Stimulated activated effector memory CD8-positive, alpha-beta T cell treated with anti-CD3 and anti-CD28 coated beads, Interleukin-12 subunit alpha, Interleukin-12 subunit beta, amount 100 ng/mL, for 72 hours (primary cell): Measurements from ENCODE around the gene PLS3.
"Not testable (repeated sequence)": the region's sequence is repeated elsewhere in the genome, so short reads cannot be mapped to it uniquely, and the experiment has no call there.

Experiments
- ATAC-seq: fragments of 150-1000 bp; cut with Tn5 transposase; 2 replicates; pipeline ENCODE4 v1.10.0; 2021
- DNase-seq, 2 donors: peaks; one replicate each; pipeline ENCODE4 v3.0.0; 2021 to 2022; ENCODE audit warnings: low spot score in 2 of 2
- H3K27ac Mint-ChIP-seq: one replicate; pipeline ENCODE4 v1.8.0; 2022; ENCODE audit warnings: mild to moderate bottlenecking, mixed read lengths
- H3K36me3 Mint-ChIP-seq: one replicate; pipeline ENCODE4 v1.8.0; 2022; ENCODE audit warnings: mild to moderate bottlenecking, mixed read lengths
- H3K4me1 Mint-ChIP-seq: one replicate; pipeline ENCODE4 v1.8.0; 2022; ENCODE audit warnings: mixed read lengths
- H3K4me3 Mint-ChIP-seq: one replicate; pipeline ENCODE4 v1.8.0; 2022; ENCODE audit warnings: mild to moderate bottlenecking, mixed read lengths
- H3K9me3 Mint-ChIP-seq: one replicate; pipeline ENCODE4 v1.8.0; 2022; ENCODE audit warnings: mixed read lengths

Gene PLS3

DNA sequence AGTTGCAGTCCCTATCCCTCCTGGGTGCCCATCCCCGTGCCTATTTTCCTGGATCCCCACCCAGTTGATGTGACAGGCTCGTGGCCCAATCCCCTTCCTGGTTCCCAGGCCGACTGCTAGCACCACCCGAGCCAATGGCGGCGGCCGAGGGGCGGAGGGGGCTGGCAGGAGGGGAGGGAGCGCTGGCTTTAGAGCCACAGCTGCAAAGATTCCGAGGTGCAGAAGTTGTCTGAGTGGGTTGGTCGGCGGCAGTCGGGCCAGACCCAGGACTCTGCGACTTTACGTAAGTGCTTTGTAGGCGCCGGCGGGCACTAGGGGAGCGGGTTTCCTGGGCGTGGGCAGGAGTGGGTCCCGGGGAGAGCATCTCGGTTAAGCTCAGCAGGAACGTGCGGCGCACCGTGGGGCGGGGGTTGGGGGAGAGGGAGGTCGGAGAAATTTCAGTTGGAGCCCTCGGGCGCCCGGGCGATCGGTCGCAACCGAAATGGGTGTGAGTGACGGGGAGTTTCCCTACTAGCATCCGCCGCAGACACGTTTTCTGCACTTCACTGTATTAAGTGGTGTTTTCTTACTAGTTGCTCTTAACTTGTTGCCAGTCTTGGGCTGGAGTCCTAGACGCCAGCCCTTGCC is at the start of gene PLS3:
Gene PLS3 (plus strand): TSS at position 197 of the 627 bp plus-strand sequence. CDS start 49,077 bp downstream, outside the sequence.
- Mint-ChIP-seq H3K9me3 (peaks cover 3% of the 10 kb centered on the region), H3K36me3 (no peaks in the 10 kb centered on the region), H3K4me1 (no peaks in the 10 kb centered on the region), H3K4me3 (no peak within 1 kb of the TSS), H3K27ac (no peak within 1 kb of the TSS)
- DNase-seq = peak in 1 of 2 donors; percentile 44
- no peak for ATAC-seq

GRCh38 chrX:115518113-115518512 is 42.9 kb upstream of the PLS3 start:
- Mint-ChIP-seq H3K27ac (no peak overlapping the region), H3K9me3 (peaks cover 2% of the 10 kb centered on the region)

DNA sequence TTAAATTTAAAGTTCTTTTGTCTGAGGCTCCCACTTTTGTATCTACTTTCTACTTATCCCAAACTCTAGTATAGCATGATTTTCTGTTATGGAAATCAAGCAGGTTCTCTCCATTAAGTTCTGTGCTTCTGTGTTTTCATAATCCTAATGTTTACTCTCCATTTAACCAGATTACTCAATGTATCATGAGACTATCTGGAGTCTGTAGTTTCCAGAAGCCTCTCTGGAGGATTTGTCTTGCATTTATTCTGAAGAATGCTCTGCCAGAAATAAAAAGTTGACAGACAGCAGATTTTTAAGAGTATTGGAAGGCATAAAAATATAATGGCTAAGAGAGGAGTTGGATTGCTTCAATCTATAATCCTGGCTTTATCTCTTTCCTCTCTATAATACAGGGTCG is 39.2 kb upstream of the PLS3 start:
- no peaks in the 10 kb centered on the region for H3K4me1 Mint-ChIP-seq
- no peaks in the 10 kb centered on the region for H3K36me3 Mint-ChIP-seq
- no peak for ATAC-seq
- H3K4me3 Mint-ChIP-seq = no peak overlapping the region
- peaks cover 2% of the 10 kb centered on the region for H3K9me3 Mint-ChIP-seq
- H3K27ac Mint-ChIP-seq = no peak overlapping the region
- DNase-seq = no peak

More at GRCh38 chrX:115518113-115518512, 42.9 kb upstream of the PLS3 start:
- DNase-seq (no peak), ATAC-seq (no peak)
- Mint-ChIP-seq H3K36me3 (no peaks in the 10 kb centered on the region), H3K4me1 (no peaks in the 10 kb centered on the region), H3K4me3 (no peak overlapping the region)

- ATAC-seq (no peak), DNase-seq (no peak)
- Mint-ChIP-seq H3K4me3 (no peak overlapping the region), H3K36me3 (no peaks in the 10 kb centered on the region), H3K27ac (no peak overlapping the region), H3K4me1 (no peaks in the 10 kb centered on the region), H3K9me3 (no peaks in the 10 kb centered on the region)
These were observed 38.0 kb upstream of the PLS3 start for GRCh38 chrX:115522952-115523351.

- Mint-ChIP-seq H3K27ac (no peak overlapping the region), H3K36me3 (no peaks in the 10 kb centered on the region), H3K4me1 (no peaks in the 10 kb centered on the region), H3K9me3 (no peaks in the 10 kb centered on the region), H3K4me3 (no peak overlapping the region)
- ATAC-seq = no peak
- no peak for DNase-seq
These were observed 35.5 kb upstream of the PLS3 start for GRCh38 chrX:115525486-115525885.

GRCh38 chrX:115531818-115532403 is 29.1 kb upstream of the PLS3 start:
- H3K36me3 Mint-ChIP-seq = no peaks in the 10 kb centered on the region
- ATAC-seq (no peak), DNase-seq (no peak)
- H3K27ac Mint-ChIP-seq = no peak overlapping the region
- no peak overlapping the region for H3K4me3 Mint-ChIP-seq
- H3K9me3 Mint-ChIP-seq = no peaks in the 10 kb centered on the region
- no peaks in the 10 kb centered on the region for H3K4me1 Mint-ChIP-seq

- Mint-ChIP-seq H3K27ac (no peak overlapping the region), H3K36me3 (no peaks in the 10 kb centered on the region), H3K9me3 (no peaks in the 10 kb centered on the region), H3K4me1 (no peaks in the 10 kb centered on the region), H3K4me3 (no peak overlapping the region)
- ATAC-seq (no peak), DNase-seq (no peak)
These were observed 27.5 kb upstream of the PLS3 start for GRCh38 chrX:115533485-115533884.

GRCh38 chrX:115534383-115534782 is 26.6 kb upstream of the PLS3 start:
- no peaks in the 10 kb centered on the region for H3K4me1 Mint-ChIP-seq
- no peak overlapping the region for H3K27ac Mint-ChIP-seq
- ATAC-seq (no peak), DNase-seq (no peak)
- H3K9me3 Mint-ChIP-seq = no peaks in the 10 kb centered on the region
- no peaks in the 10 kb centered on the region for H3K36me3 Mint-ChIP-seq
- H3K4me3 Mint-ChIP-seq = no peak overlapping the region

DNA sequence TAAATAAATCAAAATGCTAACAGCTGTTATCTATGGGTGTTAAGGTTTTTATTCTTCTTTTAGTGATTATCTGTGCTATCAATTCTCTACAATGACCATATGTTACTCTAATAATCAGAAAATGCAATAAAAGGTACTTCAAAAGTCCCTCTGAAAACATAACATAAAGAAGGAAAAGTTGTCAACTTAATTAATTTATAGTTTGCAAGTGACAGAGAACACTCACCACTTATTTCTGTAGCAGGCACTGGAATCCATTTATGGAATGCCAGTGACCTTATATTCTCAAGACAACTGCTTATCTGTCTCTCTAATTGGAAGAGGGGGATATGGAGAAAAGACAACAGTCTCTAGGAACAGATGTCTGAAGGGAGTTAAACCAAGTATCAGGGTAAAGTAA is 25.6 kb upstream of the PLS3 start:
- DNase-seq (no peak), ATAC-seq (no peak)
- no peak overlapping the region for H3K27ac Mint-ChIP-seq
- H3K4me1 Mint-ChIP-seq = no peaks in the 10 kb centered on the region
- no peaks in the 10 kb centered on the region for H3K36me3 Mint-ChIP-seq
- H3K9me3 Mint-ChIP-seq = no peaks in the 10 kb centered on the region
- H3K4me3 Mint-ChIP-seq = no peak overlapping the region

DNA sequence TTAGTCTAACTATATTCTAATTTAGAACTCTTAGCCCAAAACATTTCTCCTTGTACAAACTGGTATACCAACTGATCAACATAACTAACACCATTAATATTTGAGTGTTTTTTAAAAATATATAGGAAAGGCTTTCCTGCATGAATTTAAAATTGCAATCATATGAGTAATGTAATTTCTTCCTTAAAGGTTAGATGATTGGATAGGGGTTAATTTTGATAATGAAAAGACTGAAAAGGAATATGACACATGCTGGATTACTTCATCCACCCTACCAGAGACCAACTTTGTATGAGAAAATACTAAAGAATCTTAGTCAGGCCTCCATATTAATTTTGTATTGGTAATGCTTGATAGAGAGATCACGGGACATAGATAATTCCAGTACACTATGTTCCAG is 25.1 kb upstream of the PLS3 start:
- no peak for ATAC-seq
- no peak overlapping the region for H3K4me3 Mint-ChIP-seq
- no peaks in the 10 kb centered on the region for H3K36me3 Mint-ChIP-seq
- DNase-seq = no peak
- no peaks in the 10 kb centered on the region for H3K4me1 Mint-ChIP-seq
- no peak overlapping the region for H3K27ac Mint-ChIP-seq
- no peaks in the 10 kb centered on the region for H3K9me3 Mint-ChIP-seq

GRCh38 chrX:115539841-115540240 is 21.1 kb upstream of the PLS3 start:
- Mint-ChIP-seq H3K27ac (no peak overlapping the region), H3K36me3 (no peaks in the 10 kb centered on the region), H3K9me3 (no peaks in the 10 kb centered on the region), H3K4me1 (no peaks in the 10 kb centered on the region), H3K4me3 (no peak overlapping the region)
- no peak for DNase-seq
- no peak for ATAC-seq

- H3K36me3 Mint-ChIP-seq, H3K27ac Mint-ChIP-seq, H3K9me3 Mint-ChIP-seq, ATAC-seq, DNase-seq, H3K4me3 Mint-ChIP-seq, H3K4me1 Mint-ChIP-seq: not testable (repeated sequence)
These were observed 19.9 kb upstream of the PLS3 start for GRCh38 chrX:115541045-115541444.

GRCh38 chrX:115547448-115547847 is 13.5 kb upstream of the PLS3 start:
- H3K4me1 Mint-ChIP-seq = no peaks in the 10 kb centered on the region
- H3K36me3 Mint-ChIP-seq = no peaks in the 10 kb centered on the region
- DNase-seq (no peak), ATAC-seq (no peak)
- H3K27ac Mint-ChIP-seq = no peak overlapping the region
- H3K9me3 Mint-ChIP-seq = no peaks in the 10 kb centered on the region
- H3K4me3 Mint-ChIP-seq = no peak overlapping the region

GRCh38 chrX:115549008-115549407 is 12.0 kb upstream of the PLS3 start:
- no peak for DNase-seq
- no peak for ATAC-seq
- H3K4me3 Mint-ChIP-seq = no peak overlapping the region
- H3K27ac Mint-ChIP-seq = no peak overlapping the region
- no peaks in the 10 kb centered on the region for H3K4me1 Mint-ChIP-seq
- H3K9me3 Mint-ChIP-seq = no peaks in the 10 kb centered on the region
- H3K36me3 Mint-ChIP-seq = no peaks in the 10 kb centered on the region

GRCh38 chrX:115553171-115553570 is 7.8 kb upstream of the PLS3 start:
- H3K4me1 Mint-ChIP-seq = no peaks in the 10 kb centered on the region
- ATAC-seq = no peak

DNA sequence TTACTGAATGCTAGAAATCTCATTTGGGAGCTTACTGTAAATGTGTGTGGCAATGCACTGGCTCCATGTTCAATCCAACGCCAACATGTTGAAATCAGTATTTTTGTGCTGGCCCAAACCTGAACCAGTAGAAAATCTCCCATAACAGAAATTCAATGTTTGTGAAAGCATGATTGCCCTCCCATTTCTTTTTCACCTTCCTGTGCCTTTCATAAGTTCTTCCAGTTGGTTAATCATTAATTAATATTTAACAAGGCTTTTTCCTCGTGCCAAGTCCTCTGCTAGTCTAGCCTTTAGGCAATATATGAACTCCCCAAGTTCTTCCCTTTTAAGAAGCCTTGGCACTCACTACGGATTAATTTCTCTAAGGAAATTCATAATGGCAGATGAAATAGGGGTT is 1.3 kb upstream of the PLS3 start:
- no peak overlapping the region for H3K27ac Mint-ChIP-seq

More at GRCh38 chrX:115553171-115553570, 7.8 kb upstream of the PLS3 start:
- Mint-ChIP-seq H3K9me3 (peaks cover 3% of the 10 kb centered on the region), H3K27ac (no peak overlapping the region), H3K4me3 (no peak overlapping the region), H3K36me3 (no peaks in the 10 kb centered on the region)
- DNase-seq = no peak

More for the DNA sequence above, 1.3 kb upstream of the PLS3 start:
- H3K4me3 Mint-ChIP-seq = no peak overlapping the region
- H3K9me3 Mint-ChIP-seq = peaks cover 3% of the 10 kb centered on the region
- H3K4me1 Mint-ChIP-seq = no peaks in the 10 kb centered on the region
- DNase-seq (no peak), ATAC-seq (no peak)
- no peaks in the 10 kb centered on the region for H3K36me3 Mint-ChIP-seq
